HepG2 (cell line): Measurements from ENCODE around the gene TBC1D24.
"Not testable (repeated sequence)": the region's sequence is repeated elsewhere in the genome, so short reads cannot be mapped to it uniquely, and the experiment has no call there.

Source experiments
- GFI1 ChIP-seq: sonication (generic); formaldehyde crosslinking; IDR thresholded peaks from 2 replicates; pipeline ENCODE4 v1.5.0; 2020; ENCODE audit warnings: missing genetic modification reagents, mild to moderate bottlenecking, borderline replicate concordance
- MED1 ChIP-seq: sonication (generic); formaldehyde crosslinking; IDR thresholded peaks from 2 replicates; pipeline ENCODE4 v1.4.0; 2020; ENCODE audit warnings: missing genetic modification reagents
- MYNN ChIP-seq: sonication (generic); formaldehyde crosslinking; IDR thresholded peaks from 2 replicates; pipeline ENCODE4 v1.4.0; 2020; ENCODE audit warnings: mild to moderate bottlenecking, low read depth, missing genetic modification reagents
- NFE2L1 ChIP-seq: sonication (generic); formaldehyde crosslinking; IDR thresholded peaks from 2 replicates; pipeline ENCODE4 v1.4.0; 2020; ENCODE audit warnings: missing genetic modification reagents, mild to moderate bottlenecking, borderline replicate concordance
- TF ChIP-seq, protein P1 (sequence below), 2 experiments: sonication (generic) in 1 of 2; formaldehyde crosslinking in 1 of 2; IDR thresholded peaks; 2 replicates each; pipeline versions ENCODE4 v1.4.0 to v1.6.1; 2018 to 2020; ENCODE audit warnings: missing genetic modification reagents in 2 of 2, borderline replicate concordance in 1 of 2, low read depth in 1 of 2, mild to moderate bottlenecking in 1 of 2, missing biosample characterization in 1 of 2
- TF ChIP-seq, protein P2 (sequence below): sonication (generic); formaldehyde crosslinking; IDR thresholded peaks from 2 replicates; pipeline ENCODE4 v1.5.0; 2020; ENCODE audit warnings: mild to moderate bottlenecking, missing genetic modification reagents
- TF ChIP-seq, protein P3 (sequence below): IDR thresholded peaks from 2 replicates; pipeline ENCODE4 v1.6.1; 2012; ENCODE audit warnings: inconsistent platforms

DNA sequence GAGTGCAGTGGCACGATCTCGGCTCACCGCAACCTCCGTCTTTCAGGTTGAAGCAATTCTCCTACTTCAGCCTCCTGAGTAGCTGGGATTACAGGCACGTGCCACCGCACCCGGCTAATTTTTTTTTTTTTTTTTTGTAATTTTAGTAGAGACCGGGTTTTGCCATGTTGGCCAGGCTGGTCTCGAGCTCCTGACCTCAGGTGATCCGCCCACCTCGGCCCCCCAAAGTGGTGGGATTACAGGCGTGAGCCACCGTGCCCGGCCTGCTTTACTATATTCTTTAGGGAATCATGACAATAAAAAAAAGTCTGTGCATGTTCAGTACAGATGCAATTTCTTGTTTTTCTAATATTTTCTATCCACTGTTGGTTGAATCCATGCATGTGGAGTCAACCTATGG is 68.8 kb downstream of the TBC1D24 start:
- TF ChIP-seq, protein P1, sequence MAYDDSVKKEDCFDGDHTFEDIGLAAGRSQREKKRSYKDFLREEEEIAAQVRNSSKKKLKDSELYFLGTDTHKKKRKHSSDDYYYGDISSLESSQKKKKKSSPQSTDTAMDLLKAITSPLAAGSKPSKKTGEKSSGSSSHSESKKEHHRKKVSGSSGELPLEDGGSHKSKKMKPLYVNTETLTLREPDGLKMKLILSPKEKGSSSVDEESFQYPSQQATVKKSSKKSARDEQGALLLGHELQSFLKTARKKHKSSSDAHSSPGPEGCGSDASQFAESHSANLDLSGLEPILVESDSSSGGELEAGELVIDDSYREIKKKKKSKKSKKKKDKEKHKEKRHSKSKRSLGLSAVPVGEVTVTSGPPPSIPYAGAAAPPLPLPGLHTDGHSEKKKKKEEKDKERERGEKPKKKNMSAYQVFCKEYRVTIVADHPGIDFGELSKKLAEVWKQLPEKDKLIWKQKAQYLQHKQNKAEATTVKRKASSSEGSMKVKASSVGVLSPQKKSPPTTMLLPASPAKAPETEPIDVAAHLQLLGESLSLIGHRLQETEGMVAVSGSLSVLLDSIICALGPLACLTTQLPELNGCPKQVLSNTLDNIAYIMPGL (CRISPR knock-in tag; IDR thresholded peaks at IDR 0.05; ENCODE audit: borderline replicate concordance in 1 of 2, low read depth in 1 of 2): not testable (repeated sequence)
- not testable (repeated sequence) for TF ChIP-seq MED1, GFI1, MYNN, NFE2L1 (CRISPR knock-in tag)
- TF ChIP-seq, protein P2, sequence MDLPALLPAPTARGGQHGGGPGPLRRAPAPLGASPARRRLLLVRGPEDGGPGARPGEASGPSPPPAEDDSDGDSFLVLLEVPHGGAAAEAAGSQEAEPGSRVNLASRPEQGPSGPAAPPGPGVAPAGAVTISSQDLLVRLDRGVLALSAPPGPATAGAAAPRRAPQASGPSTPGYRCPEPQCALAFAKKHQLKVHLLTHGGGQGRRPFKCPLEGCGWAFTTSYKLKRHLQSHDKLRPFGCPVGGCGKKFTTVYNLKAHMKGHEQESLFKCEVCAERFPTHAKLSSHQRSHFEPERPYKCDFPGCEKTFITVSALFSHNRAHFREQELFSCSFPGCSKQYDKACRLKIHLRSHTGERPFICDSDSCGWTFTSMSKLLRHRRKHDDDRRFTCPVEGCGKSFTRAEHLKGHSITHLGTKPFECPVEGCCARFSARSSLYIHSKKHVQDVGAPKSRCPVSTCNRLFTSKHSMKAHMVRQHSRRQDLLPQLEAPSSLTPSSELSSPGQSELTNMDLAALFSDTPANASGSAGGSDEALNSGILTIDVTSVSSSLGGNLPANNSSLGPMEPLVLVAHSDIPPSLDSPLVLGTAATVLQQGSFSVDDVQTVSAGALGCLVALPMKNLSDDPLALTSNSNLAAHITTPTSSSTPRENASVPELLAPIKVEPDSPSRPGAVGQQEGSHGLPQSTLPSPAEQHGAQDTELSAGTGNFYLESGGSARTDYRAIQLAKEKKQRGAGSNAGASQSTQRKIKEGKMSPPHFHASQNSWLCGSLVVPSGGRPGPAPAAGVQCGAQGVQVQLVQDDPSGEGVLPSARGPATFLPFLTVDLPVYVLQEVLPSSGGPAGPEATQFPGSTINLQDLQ (CRISPR knock-in tag): not testable (repeated sequence)
- TF ChIP-seq, protein P3, sequence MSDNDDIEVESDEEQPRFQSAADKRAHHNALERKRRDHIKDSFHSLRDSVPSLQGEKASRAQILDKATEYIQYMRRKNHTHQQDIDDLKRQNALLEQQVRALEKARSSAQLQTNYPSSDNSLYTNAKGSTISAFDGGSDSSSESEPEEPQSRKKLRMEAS: not testable (repeated sequence)
